Thyroid gland (tissue), 4 donors: Measurements from ENCODE around the gene ARMC2.

Experiments
- CTCF ChIP-seq, 6 experiments: fragments of 200-600 bp in 3 of 6; fragments of 450-650 bp in 3 of 6; sonication (generic) in 3 of 6; IDR thresholded peaks; one replicate each; pipeline ENCODE4 v1.5.1; 2016 to 2019; ENCODE audit warnings: antibody characterized with exemption in 6 of 6, mild to moderate bottlenecking in 2 of 6, inconsistent platforms in 1 of 6, moderate library complexity in 1 of 6
- POLR2A ChIP-seq, 2 donors: fragments of 450-650 bp; IDR thresholded peaks; one replicate each; pipeline ENCODE4 v1.6.1; 2017; ENCODE audit warnings: antibody characterized with exemption in 2 of 2, mild to moderate bottlenecking in 2 of 2, moderate library complexity in 1 of 2

- no peak for TF ChIP-seq CTCF (IDR thresholded peaks at IDR 0.05)
- no peak for TF ChIP-seq POLR2A (IDR thresholded peaks at IDR 0.05)
Measured at GRCh38 chr6:108810057-108810643, 38.1 kb upstream of the ARMC2 start.
